HG03378 (cell line): Measurements from ENCODE around the gene SPIRE2.
"Not testable (repeated sequence)": the region's sequence is repeated elsewhere in the genome, so short reads cannot be mapped to it uniquely, and the experiment has no call there.

Source experiments
- ATAC-seq: cut with Tn5 transposase; IDR thresholded peaks from one replicate; pipeline ENCODE4 v1.9.1; 2021; ENCODE audit warnings: mild to moderate bottlenecking, moderate library complexity; ENCODE audit not compliant: unreplicated experiment

The SPIRE2 gene

GRCh38 chr16:89806589-89807193 is 21.6 kb upstream of the SPIRE2 start:
- not testable (repeated sequence) for ATAC-seq

DNA sequence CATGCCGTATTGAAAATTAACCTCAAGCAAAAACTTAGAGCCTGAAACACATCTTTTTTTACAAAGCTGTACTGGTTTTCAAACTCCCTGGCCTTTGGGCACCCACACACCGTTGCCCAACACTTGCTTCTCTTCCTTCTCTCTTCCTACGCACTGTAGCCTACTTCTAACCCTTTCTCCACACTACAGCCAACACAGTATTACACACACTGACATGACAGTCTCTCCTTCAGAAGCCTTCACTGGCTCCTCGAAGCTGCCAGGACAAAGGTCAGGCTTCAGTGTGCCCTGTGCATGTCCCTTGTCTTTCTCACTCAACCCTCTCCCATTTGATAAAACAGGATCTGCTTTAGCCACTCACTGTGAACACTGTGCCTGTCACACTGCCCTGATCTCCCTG is 19.8 kb upstream of the SPIRE2 start:
- ATAC-seq = no peak

DNA sequence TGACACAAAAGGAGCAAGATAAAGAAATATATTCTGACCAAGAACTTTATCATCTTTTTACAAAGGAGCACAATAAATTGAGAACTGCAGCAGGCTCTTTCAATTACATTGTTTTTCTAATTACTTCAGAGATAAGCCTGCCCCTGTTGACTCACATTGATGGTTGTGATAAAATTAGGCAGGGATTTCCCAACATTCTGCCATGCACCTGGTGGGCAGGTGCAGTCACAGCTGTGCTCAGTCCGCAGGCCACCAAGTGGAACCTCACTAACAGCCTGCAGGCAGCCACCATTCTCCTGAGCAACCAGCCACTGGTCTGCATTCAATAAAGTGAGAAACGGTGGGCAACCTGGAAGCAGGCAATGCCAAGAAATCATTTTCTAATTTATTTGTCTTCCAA is 17.0 kb upstream of the SPIRE2 start:
- no peak for ATAC-seq

GRCh38 chr16:89815639-89816348 is 12.5 kb upstream of the SPIRE2 start:
- ATAC-seq = peak; percentile 23

DNA sequence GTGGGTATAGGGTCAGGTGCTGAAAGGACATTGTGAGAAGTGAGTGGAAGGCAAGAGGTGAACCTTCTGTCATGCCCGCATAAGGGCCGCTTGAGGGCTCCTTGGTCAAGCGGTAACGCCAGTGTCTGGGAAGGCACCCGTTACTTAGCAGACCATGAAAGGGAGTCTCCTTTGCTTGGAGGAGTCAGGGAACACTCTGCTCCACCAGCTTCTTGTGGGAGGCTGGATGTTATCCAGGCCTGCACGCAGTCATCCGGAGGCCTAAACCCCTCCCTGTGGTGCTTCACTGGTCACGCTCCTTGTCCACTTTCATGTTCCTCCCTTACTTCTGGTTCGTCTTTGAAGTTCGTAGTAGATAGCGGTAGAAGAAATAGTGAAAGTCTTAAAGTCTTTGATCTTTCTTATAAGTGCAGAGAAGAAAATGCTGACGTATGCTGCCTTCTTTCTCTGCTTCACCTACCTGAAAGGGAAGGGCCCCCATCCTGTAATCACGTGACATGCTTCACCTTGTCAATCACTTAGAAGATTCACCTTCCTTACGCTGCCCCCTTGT is 9.3 kb upstream of the SPIRE2 start:
- not testable (repeated sequence) for ATAC-seq

- ATAC-seq = not testable (repeated sequence)
These were observed 8.8 kb upstream of the SPIRE2 start for GRCh38 chr16:89819448-89819847.

DNA sequence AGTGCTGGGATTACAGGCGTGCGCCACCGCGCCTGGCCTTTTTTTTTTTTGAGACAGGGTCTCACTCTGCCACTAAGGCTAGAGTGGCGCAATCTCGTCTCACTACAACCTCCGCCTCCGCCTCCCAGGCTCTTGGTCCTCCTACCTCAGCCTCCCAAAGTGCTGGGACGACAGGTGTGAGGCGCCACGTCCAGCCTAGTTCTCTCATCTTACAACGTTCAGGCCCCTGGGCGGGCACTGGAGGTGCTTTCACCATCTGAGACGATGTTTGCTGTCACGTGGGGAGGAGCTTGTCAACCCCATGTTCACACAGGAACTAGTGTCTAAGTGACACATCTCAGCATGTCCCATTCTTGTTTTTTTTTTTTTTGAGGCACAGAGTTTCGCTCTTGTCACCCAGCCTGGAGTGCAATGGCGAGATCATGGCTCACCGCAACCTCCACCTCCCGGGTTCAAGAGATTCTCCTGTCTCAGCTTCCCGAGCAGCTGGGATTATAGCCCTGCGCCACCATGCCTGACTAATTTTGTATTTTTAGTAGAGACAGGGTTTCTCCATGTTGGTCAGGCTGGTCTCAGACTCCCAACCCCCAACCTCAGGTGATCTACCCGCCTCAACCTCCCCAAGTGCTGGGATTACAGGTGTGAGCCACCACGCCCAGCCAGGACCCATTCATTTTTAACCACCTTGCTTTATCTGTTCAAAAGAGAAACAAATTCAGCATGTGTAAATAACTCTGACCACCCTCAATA is 6.7 kb upstream of the SPIRE2 start:
- ATAC-seq = no peak

- no peak for ATAC-seq
These were observed 5.8 kb upstream of the SPIRE2 start for GRCh38 chr16:89822188-89823086.

DNA sequence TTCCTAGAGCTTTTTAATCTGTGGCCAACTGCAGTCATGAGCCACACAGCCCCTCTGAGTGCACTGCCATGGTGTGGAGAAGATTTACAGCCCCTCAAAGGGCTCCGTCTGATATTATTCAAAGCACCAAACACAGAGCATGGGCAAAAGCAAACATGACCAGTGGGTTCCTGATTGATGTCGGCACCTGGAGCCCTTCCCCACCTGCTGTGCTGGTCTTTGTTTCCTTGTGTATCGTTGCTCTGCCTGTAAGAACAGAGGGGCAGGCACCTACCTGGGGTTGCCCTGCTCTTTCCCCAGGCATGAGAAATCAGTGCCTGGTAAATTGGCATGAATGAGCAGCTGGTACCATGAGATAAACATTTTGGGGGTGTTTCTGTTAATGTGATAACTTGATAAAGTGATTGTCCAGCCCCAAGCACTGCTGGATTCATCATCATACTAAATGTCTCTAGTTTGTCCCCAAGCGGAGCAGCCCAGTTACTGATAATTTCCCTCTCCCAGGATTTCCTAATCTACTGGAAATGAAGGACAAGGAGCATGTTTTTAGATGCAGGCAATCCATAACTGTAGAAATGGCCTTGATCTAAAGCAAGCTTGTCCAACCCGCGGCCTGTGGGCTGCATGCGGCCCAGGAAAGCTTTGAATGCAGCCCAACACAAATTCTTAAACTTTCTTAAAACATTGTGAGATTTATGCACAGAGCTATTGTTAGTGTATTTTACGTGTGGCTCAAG is 5.0 kb upstream of the SPIRE2 start:
- ATAC-seq = no peak

DNA sequence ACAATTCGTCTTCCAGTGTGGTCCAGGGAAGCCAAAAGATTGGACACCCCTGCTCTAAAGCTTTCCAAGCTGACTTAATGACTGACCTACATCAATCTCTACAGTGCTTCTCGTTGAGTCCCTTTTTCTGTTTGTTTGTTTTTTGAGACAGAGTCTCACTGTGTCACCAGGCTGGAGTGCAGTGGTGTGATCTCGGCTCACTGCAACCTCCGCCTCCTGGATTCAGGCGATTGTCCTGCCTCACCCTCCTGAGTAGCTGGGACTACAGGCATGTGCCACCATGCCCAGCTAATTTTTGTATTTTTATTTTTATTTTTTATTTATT is 4.5 kb upstream of the SPIRE2 start:
- not testable (repeated sequence) for ATAC-seq

DNA sequence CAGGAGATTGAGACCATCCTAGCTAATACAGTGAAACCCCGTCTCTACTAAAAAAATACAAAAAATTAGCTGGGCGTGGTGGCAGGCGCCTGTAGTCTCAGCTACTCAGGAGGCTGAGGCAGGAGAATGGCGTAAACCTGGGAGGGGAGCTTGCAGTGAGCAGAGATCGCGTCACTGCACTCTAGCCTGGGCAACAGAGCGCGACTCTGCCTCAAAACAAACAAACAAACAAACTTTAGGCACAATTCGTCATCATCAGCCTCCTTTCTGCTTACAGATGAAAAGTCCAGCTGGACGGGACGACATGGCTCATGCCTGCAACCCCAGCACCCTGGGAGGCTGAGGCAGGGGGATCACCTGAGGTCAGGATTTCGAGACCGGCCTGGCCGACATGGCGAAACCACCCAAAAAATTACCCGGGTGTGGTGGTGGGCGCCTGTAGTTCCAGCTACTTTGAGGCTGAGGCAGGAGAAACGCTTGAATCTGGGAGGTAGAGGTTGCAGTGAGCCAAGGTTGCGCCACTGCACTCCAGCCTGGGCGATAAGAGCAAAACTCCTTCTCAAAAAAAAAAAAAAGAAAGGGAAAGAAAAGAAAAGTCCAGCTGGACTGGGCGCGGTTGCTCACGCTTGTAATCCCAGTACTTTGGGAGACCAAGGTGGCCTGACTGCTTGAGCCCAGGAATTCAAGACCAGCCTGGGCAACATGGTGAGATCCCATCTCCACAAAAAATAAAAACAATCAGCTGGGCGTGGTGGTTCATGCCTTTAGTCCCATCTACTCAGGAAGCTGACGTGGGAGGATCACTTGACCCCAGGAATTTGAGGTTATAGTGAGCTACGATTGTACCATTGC is 1.5 kb upstream of the SPIRE2 start:
- ATAC-seq = no peak

- no peak for ATAC-seq
These were observed 684 bp upstream of the SPIRE2 start for GRCh38 chr16:89827383-89828198.

GRCh38 chr16:89828870-89829629 is 775 bp downstream of the SPIRE2 start:
- no peak for ATAC-seq

GRCh38 chr16:89829630-89830437 is 1.6 kb downstream of the SPIRE2 start:
- no peak for ATAC-seq

GRCh38 chr16:89831810-89832328 is 3.6 kb downstream of the SPIRE2 start:
- no peak for ATAC-seq

DNA sequence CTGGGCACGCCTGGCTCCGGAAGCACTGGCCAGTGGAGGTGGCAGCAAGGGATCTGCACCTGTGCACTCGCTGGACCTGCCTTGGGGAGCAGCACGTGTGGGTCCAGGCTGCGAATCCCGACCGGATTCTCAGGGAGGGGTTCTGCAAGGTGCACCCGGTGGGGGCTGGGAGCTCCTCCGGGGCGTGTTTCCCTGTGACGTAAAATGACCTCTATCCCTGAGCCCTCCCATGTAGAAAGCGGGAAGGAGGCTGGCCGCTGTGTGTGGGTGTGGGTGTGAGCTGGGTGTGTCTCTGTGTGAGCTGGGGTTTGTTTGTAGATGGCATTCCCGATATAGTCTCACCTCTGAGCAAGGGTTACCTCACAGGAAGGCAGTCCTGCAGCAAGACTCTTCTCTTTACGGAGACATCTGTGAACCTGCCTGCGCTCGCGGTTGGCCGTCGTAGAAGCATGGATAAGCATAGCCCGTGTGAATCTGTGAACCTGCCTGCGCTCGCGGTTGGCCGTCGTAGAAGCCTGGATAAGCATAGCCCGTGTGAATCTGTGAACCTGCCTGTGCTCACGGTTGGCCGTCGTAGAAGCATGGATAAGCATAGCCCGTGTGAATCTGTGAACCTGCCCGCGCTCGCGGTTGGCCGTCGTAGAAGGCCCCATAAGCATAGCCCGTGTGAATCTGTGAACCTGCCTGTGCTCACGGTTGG is 5.5 kb downstream of the SPIRE2 start:
- not testable (repeated sequence) for ATAC-seq
